Amniotic stem cell (primary cell): ENCODE data around the gene CCDC24.

Experiments used
- DNase-seq: peaks from one replicate; lab custom pipeline; 2025; lab: John Stamatoyannopoulos, UW

Gene CCDC24

GRCh38 chr1:44040418-44040817, 49.0 kb downstream of the CCDC24 start:
- DNase-seq = no peak

GRCh38 chr1:44040846-44041245, 49.4 kb downstream of the CCDC24 start:
- no peak for DNase-seq

- no peak for DNase-seq
These were observed 52.0 kb downstream of the CCDC24 start for GRCh38 chr1:44043176-44044070.

GRCh38 chr1:44044071-44044801, 52.8 kb downstream of the CCDC24 start:
- no peak for DNase-seq

- no peak for DNase-seq
These were observed 53.7 kb downstream of the CCDC24 start for GRCh38 chr1:44045064-44045463.
